ENCODE data around the gene GNA15.
A peak's percentile ranks its signal among the peaks of the same experiment; 100 is the strongest.

GNA15 gene

DNA sequence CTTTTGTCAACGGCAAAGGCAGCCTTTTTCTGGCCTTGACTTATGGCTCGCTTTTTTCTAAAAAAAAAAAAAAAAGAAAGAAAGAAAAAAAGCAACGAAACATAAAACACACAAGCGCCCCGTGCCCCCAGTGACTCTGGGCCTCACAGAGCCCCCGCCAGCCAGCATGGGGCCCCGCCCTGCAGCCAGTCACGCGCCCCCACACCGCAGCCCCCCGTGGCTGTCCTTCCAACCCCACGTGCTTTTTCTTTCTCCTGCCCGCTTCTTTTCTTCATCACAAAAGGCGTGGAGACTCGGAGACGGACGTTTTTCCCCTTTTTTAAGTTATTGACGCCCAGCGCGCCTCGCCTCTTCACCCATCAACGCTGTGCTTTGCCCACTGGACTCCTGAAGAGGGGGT is 14.4 kb upstream of the GNA15 start:
- no peak for DNase-seq (ENCODE audit: low spot score)

DNA sequence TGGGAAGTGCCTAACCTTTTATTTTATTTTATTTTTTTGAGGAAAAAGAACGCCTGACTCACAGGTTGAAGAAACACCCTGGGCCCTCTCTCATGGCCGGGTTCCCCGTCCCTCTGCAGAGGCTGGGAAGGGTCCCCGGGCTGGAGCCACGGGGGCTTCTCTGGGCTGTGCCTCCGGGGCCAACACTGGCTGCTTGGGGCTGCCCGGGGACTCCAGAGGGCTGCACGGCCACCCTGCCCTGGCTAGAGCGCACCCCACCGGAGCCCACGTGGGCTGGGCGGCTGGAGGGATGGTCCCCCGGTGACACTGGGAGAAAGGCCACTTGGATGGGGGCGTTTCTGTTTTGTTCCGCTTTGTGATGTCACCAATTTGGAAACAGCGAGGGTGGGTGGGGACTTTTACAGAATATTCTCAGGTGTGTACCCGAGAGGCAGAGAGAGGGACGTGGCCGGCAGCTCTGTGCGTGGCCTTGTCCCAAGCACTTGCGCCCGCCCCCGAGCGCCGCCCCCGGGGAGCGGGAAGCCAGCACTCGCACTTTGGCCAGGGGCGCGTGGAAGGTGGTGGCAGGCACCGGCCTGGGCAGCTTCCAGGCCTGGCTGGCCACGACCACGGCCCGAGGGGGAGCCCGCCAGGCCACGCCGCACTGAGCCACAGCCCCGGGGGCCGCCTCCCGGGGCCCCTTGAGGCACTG is 13.9 kb upstream of the GNA15 start:
- no peak for DNase-seq (ENCODE audit: low spot score)

DNA sequence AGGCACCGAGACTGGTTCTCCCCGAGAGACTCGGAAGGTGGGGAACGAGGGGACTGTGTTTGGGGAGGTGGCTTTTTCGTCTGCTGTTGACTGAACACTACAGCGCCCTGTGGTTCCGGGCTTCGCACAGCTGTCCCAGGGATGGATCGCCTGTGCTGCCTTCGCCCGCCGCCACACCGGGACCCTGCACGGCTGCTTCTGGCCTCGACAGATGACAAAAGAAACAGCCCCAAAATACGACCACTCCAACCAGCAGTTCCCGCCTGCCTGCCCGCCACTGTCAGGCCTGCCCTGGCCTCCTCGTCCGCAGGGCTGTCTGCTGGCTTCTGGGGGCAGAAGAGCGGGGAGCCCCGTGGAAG is 13.3 kb upstream of the GNA15 start:
- no peak for DNase-seq (ENCODE audit: low spot score)

DNA sequence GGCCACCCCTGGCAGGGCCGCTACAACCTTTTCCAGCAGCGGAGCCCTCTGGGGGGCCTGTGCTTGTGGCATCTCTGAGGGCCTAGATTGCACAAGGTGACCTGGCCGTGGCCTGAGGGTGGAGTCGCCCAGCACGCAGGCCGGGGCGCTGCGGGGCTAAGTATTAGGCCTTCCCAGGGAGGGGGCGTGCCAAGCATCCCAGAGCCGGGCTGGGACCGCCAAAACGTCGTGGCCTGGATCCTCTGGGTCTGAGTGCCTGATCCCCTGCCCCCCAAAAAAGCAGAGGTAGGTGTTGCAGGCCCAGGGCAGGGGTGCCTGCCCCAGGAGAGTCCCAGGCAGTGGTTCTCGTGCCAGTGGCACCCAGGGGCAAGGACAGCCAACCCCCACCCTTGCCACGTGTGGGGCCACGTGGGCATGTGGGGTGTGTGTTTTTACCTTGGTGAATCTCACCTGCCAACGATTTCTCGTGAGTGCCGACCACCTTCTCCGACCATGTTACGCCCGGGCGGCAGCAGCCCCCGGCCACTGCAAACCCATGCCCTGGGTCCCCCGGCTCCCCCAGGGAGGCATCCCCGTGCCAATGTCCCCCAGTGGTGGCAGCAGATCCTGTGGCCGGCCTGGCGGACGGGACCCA is 12.6 kb upstream of the GNA15 start:
- no peak for DNase-seq (ENCODE audit: low spot score)

DNA sequence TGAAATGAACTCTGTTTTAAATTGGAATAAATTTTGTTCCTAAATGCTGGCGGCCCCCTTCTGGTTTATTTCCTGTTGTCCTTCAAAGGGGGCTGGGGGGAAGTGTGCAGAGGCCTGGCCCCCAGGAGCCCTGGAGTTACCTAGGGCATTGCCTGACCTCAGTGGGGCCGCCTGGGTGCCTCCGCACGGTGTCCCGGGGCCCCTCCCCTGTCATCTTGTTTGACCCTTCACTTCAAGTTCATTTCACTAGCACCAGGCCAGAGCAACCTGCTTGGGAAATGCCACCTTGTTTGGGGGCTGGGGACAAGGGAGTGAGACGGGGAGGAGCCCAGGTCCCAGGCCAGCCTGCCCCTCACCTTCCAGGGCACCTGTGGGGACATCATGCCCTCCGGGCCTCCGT is 11.9 kb upstream of the GNA15 start:
- DNase-seq (ENCODE audit: low spot score): no peak

DNA sequence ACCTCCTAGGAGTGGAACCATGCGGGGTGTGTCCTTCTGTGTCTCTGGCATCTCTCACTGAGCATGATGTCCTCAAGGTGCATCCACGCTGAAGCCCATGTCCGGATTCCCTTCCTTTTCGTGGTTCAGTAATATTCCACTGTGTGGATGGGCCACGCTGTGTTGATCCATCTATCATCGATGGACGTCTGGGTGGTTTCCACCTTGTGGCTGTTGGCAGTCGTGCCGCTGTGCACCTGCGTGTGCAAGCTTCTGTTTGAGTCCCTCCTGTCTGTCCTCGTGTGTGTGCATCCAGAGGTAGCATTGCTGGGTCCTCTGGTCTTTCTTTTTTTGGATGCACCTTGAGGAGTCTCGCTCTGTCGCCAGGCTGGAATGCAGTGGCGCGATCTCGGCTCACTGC is 11.2 kb upstream of the GNA15 start:
- no peak for DNase-seq (ENCODE audit: low spot score)

DNA sequence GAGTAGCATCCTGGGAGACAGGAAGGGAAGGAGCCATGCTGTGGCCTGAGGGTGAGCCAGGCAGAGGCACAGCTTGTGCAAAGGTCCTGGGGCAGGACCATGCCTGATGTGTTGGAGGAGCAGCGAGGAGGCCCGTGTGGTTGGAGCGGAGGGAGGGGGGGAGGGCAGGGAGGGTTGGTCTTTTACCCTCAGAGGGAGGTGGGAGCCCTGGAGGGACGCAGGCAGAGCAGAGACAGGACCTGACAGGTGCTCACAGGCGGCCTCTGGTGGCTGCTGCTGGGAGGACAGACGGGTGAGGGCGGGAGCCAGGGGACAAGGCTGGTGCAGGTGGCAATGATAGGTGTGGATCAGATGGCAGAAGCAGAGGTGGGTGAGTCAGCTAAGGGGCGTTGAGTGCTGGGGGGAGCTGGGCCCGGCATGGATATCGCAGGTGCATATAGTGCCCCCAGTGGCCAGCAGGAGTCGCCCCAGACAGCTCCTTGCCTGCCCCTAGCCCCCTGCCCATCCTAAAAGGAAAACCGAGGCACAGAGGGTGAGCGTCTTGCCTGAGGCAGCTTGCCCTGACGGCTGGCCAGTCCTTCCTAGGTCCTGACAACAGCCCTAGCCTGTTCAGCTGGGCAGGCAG is 9.8 kb upstream of the GNA15 start:
- peak; percentile 39 for DNase-seq (ENCODE audit: low spot score)

DNA sequence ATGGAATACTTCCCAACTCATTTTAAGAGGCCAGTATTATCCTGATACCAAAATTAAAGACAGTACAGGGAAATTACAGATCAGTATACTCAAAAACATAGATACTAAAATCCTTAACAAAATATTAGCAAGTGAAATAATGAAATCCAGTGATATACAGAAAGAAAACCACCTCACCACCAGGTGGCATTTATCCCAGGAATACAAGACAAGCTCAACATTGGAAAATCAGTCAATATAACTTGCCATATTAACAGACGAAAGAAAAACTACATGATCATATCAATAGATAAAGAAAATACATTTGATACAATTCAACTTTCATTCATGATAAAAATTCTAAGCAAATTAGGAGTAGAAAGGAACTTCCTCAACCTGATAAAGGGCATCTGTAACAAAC is 6.7 kb upstream of the GNA15 start:
- DNase-seq (ENCODE audit: low spot score): peak; percentile 38

DNA sequence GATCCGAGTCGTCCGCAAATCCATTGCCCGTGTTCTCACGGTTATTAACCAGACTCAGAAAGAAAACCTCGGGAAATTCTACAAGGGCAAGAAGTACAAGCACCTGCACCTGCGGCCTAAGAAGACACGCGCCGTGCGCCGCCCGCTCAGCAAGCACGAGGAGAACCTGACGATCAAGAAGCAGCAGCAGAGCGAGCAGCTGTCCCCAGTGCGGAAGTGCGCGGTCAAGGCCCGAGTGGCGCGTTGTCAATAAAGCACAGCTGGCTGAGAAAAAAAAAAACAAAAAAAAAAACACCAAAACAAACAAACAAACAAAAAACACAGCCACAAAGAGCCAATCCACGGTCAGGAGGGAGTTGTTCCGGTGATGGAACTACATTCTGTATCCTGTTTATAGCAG is 4.7 kb upstream of the GNA15 start:
- DNase-seq (ENCODE audit: low spot score): no peak

DNA sequence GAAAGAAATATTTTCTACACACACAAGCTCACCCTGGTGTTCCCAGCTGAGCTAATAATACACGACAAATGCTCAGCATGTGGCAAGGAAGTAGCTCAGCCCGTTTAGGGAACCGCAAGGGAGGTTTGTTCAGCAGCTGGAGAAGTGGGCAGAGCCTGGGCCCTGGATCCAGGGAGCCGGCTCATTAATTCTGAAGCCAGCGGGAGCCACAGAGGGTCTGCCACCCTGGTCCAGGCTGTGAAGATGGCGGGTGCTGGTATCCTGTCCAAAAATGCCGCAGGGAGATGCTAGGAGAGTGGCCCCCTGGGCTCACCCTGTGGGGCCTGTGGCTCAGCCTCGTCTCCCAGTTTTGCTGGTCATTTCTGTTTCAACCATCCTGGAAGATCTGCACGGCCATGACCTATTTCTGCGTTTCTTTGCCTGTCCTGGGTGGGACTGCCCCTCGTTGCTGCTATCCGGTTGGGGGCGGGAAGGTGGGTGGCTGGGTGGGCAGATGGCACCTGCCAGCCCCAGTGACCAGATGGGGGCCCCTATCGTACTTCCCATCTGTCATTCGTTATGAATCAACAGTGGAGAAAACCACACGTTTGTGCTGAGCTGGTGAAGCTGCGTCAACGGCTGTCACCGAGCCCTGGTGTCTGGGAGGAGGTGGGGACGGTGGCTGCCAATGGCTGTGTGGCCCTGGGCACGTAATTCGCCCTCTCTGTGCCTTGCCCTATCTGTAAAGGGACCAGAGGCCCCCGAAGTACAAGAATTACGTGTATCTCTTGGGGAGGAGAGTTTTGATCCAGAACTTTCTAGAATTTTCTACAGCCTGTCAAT is 2.7 kb upstream of the GNA15 start:
- no peak for DNase-seq (ENCODE audit: low spot score)

DNA sequence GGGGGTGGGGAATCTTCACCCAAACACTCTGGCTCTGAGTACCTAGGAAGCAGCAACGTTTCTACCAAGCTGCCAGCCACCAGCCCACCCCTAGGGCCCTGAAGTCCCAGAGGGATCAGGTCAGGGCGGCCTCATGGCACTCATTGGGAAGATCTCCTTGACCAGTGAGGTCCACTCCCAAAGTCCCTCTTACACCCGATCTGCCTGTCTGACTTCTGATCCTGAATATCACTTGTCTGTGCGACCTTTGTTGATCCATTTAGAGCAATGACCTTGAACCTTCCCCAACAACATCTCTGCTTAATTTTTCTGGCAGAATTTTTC is 2.1 kb upstream of the GNA15 start:
- DNase-seq (ENCODE audit: low spot score): no peak

DNA sequence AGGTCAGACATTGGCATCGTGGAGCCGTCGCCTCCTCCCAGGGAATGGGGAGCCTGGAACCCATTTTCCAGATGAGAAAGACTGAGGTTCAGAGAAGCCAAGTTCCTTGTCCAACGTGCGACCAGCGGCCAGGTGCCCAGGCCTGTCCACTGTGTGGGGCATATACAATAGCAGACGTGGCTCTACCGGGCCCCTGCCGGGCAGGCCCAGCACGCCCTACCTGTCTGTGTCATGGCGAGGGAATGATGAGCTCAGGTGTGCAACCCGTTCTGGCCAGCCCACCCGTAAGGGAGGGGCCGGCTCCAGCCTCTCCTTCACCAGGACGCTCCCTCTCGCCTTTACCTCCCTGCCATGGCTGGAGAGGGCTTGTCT is 837 bp downstream of the GNA15 start:
- no peak for DNase-seq (ENCODE audit: low spot score)

DNA sequence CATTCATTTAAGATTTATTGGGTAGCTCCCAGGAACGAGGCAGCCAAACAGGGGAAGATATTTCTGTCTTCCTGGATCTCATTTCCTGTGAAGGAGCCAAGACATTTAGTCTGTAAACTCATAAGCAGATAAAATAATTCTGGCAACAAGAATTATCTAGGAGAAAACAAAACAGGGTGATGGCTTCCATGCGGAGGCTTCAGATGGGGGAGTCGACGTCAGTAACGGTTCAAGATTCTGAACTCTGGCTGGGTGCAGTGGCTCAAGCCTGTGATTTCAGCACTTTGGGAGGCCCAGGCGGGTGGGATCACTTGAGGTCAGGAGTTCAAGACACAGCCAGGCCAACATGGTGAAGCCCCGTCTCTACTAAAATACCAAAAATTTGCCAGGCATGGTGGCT is 1.3 kb downstream of the GNA15 start:
- DNase-seq (ENCODE audit: low spot score): no peak

DNA sequence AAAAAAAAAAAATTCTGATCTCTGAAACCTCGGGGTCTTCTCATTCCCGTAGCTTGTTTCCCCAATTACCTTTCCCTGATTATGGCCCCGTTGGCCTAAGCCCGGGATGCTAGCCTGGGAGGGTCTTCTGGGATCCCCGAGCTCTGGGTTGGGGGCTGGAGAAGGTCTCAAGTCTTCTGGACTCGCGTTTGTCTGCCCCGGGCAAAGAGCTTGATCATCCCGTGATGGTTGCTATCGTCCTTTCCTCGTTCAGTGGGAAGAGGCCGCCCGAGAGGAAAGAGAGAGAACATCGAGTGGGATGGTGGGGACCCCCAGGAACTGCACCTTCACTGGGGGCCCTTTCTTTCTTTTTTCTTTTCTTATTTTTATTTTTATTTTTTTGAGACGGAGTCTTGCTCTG is 2.4 kb downstream of the GNA15 start:
- DNase-seq (ENCODE audit: low spot score): no peak

DNA sequence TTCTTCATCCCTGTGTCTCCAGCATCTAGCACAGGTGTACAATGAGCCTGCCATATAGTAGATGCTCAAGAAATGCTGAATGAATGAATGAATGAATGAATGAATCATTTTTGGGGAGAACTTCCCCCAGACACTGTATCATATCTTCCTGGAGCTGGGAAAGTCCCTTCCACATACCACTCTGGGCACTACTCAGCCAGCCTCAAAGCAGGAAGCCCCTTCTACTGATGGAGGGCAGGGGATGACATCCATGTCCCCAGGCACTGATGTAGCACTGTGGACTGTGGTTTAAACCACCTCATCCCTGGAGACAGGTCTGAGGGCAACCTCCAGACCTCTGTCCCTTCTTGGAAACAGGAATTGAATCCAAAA is 4.8 kb downstream of the GNA15 start:
- DNase-seq (ENCODE audit: low spot score): no peak

DNA sequence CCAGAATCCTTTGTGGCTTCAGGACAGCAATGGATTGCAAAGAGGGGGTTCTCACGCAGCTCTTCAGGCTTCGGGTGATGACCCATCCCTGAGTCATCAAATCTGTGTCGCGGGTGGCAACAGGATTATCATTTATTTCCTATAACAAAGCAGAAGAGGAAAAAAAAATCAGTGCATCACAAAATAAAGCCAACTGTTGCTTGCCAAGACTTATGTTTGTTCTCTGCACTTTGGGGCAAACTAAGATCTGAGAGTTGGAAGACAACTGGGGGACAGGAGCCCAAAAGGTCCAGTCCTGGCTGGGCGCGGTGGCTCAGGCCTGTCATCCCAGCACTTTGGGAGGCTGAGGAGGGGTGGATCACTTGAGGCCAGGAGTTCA is 6.4 kb downstream of the GNA15 start:
- peak; percentile 32 for DNase-seq (ENCODE audit: low spot score)

DNA sequence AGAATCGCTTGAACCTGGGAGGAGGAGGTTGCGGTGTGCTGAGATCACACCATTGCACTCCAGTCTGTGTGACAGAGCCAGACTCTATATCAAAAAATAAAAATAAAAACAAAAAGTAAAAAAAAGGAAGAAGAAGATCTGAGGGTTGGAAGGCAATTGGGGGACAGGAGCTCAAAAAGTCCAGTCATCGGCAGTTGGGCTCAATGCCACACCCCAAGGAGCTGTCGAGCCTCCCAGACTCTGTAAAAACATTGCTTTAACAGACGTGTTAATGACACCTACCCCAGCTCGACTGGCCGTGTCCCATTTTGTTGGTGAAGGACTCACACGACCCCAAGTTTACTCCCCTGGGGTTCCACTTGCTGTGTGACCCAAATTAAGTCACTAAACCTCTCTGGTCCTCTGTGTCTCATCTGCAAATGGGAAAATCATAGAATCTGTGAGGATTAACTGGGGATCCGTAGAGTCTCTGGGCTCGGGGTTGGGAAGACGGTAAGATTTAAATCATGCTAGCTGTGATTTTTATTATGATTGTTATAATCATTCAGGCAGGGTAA is 7.0 kb downstream of the GNA15 start:
- no peak for DNase-seq (ENCODE audit: low spot score)

DNA sequence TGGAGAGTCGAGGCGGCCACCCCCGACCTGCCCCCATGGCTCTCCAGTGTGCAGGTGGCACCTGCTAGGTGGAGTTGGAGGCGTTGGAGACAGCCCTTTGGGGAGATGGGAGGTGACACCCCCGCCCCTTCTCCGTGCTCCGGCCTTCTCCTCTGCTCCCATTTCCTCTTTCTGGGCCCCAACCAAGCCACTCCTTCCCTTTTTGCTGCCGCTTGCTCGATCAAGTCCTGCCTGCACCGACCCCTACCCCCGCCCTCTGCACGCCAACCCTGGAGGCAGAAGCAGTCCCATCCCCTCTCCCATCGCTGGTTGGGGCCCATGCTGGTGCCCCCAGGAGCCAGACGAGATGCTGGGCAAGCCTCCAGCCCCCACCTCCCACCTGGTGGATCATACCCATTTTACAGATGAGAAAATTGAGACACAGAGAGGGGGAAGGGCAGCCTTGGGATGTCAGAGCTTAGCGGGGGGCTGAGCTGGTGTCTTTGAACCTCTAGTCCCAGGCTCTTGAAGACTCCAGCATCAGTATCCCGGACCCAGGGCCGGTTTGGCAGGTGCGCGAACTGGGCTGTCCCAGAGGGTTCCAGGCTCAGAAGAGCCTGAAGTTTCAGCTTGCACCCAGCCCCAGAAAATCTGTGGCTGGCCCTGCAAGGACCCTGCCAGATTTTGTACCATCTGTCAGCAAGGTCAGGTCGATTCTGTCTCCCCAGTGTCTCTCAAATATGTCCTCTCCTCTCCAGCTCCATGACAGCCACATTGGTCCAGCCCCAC is 10.3 kb downstream of the GNA15 start:
- no peak for DNase-seq (ENCODE audit: low spot score)

DNA sequence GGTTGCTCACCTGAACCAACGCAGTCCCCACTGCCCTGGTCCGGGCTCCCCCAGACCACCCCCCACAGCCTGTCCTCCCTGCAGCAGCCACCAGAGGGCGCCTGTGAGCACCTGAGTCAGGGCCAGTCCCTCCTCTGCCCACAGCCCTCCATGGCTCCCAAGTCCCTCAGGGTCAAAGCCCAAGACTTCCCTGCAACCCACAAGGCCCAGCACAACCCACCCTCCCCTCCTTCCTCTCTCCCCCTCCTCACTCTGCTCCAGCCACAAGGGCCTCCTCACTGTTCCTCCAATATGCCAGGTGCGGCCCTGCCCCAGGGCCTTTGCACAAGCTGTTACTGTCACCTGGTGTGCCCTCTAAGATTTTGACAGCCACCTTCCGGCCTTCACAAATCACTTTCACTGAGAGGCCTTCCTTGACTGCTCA is 10.9 kb downstream of the GNA15 start:
- no peak for DNase-seq (ENCODE audit: low spot score)

DNA sequence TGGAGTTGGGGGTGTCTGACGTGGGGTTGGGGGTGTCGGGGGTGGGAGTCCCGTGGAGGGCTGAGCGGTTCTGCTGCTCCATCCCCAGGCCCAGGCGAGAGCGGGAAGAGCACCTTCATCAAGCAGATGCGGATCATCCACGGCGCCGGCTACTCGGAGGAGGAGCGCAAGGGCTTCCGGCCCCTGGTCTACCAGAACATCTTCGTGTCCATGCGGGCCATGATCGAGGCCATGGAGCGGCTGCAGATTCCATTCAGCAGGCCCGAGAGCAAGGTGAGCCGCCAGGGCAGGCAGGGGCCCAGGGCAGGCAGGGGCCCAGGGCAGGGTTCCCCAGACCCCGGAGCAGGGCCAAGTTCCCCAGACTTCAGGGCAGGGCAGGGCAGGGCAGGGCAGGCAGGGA is 12.7 kb downstream of the GNA15 start:
- DNase-seq (ENCODE audit: low spot score): no peak

DNA sequence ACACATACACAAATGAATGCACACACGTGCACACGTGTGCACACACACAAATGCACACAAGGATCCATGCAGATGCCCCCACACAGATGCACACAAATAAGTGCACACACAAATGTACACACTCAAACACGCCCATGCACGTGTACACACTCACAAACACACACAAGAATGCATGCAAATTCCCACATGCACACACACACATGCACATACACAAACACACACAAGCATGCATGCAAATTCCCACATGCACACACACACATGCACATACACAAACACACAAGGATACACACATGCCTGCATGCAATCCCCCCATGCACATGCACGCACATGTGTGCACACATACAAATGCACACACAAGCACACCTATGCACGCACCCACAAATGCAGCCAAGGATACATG is 13.3 kb downstream of the GNA15 start:
- DNase-seq (ENCODE audit: low spot score): no peak

Data from LoVo (cell line).